H9 (cell line): ENCODE results near the gene RALGDS. TPM values are rescaled to one million over a fixed set of nuclear protein-coding genes. Genes with fewer than 3 reads are reported as not detected.

Experiments
- DNase-seq: peaks from one replicate; pipeline ENCODE4 v3.0.0-alpha.2; 2017
- H2AFZ ChIP-seq: one replicate; pipeline ENCODE4 v1.6.1; 2013; ENCODE audit warnings: mild to moderate bottlenecking, low read length, control low read depth, moderate library complexity
- H2AK5ac ChIP-seq: 2 replicates; pipeline ENCODE4 v1.6.1; 2013; ENCODE audit warnings: low read length, control low read depth, mixed read lengths; ENCODE audit not compliant: insufficient read length
- H2BK120ac ChIP-seq: one replicate; pipeline ENCODE4 v1.6.1; 2013; ENCODE audit warnings: low read depth, mild to moderate bottlenecking, low read length, control low read depth, inconsistent platforms; ENCODE audit not compliant: poor library complexity, severe bottlenecking
- H2BK12ac ChIP-seq: 2 replicates; pipeline ENCODE4 v1.6.1; 2013; ENCODE audit warnings: low read length, control low read depth, mixed read lengths, low read depth; ENCODE audit not compliant: insufficient read length
- H2BK15ac ChIP-seq: 2 replicates; pipeline ENCODE4 v1.6.1; 2013; ENCODE audit warnings: low read depth, low read length, control low read depth
- H2BK20ac ChIP-seq: one replicate; pipeline ENCODE4 v1.6.1; 2013; ENCODE audit warnings: low read depth, mild to moderate bottlenecking, low read length, control low read depth, inconsistent platforms; ENCODE audit not compliant: poor library complexity, severe bottlenecking
- H2BK5ac ChIP-seq: 2 replicates; pipeline ENCODE4 v1.6.1; 2013; ENCODE audit warnings: low read length, control low read depth, mixed read lengths; ENCODE audit not compliant: insufficient read length
- H3K14ac ChIP-seq: 2 replicates; pipeline ENCODE4 v1.6.1; 2013; ENCODE audit warnings: low read length, control low read depth; ENCODE audit not compliant: insufficient read depth
- H3K18ac ChIP-seq: 2 replicates; pipeline ENCODE4 v1.6.1; 2013; ENCODE audit warnings: low read depth, mild to moderate bottlenecking, mixed read lengths, low read length, control low read depth; ENCODE audit not compliant: insufficient read length
- H3K23ac ChIP-seq: 2 replicates; pipeline ENCODE4 v1.6.1; 2013; ENCODE audit warnings: low read length, control low read depth, mixed read lengths, low read depth; ENCODE audit not compliant: insufficient read length
- H3K23me2 ChIP-seq: 2 replicates; pipeline ENCODE4 v1.6.1; 2013; ENCODE audit warnings: low read depth, mild to moderate bottlenecking, mixed read lengths, low read length, control low read depth; ENCODE audit not compliant: insufficient read length, poor library complexity, severe bottlenecking
- H3K27ac ChIP-seq: 2 replicates; pipeline ENCODE4 v1.5.1; 2013; ENCODE audit warnings: low read length, control low read depth, mixed read lengths, low read depth; ENCODE audit not compliant: insufficient read length
- H3K27me3 ChIP-seq: 2 replicates; pipeline ENCODE4 v1.6.1; 2013; ENCODE audit warnings: low read length, control low read depth, inconsistent platforms; ENCODE audit not compliant: insufficient read depth
- H3K4ac ChIP-seq: 2 replicates; pipeline ENCODE4 v1.6.1; 2013; ENCODE audit warnings: low read depth, mild to moderate bottlenecking, control low read depth, inconsistent platforms, low read length, moderate library complexity
- H3K4me1 ChIP-seq: 2 replicates; pipeline ENCODE4 v1.6.1; 2013; ENCODE audit warnings: low read length, control low read depth, inconsistent platforms; ENCODE audit not compliant: insufficient read depth
- H3K4me2 ChIP-seq: 2 replicates; pipeline ENCODE4 v1.6.1; 2013; ENCODE audit warnings: low read length, control low read depth, mixed read lengths; ENCODE audit not compliant: insufficient read length, insufficient read depth
- H3K56ac ChIP-seq: 2 replicates; pipeline ENCODE4 v1.6.1; 2013; ENCODE audit warnings: low read depth, mild to moderate bottlenecking, mixed read lengths, low read length, control low read depth; ENCODE audit not compliant: insufficient read length
- H3K79me1 ChIP-seq: 2 replicates; pipeline ENCODE4 v1.6.1; 2013; ENCODE audit warnings: low read depth, mild to moderate bottlenecking, moderate library complexity, low read length, control low read depth, inconsistent platforms; ENCODE audit not compliant: insufficient read depth, poor library complexity, severe bottlenecking
- H3K79me2 ChIP-seq: 2 replicates; pipeline ENCODE4 v1.6.1; 2013; ENCODE audit warnings: low read length, control low read depth, inconsistent platforms; ENCODE audit not compliant: insufficient read depth
- H3K9ac ChIP-seq: 2 replicates; pipeline ENCODE4 v1.6.1; 2013; ENCODE audit warnings: low read length, control low read depth, mixed read lengths; ENCODE audit not compliant: insufficient read length; ENCODE audit errors: extremely low read depth
- H3K9me3 ChIP-seq: one replicate; pipeline ENCODE4 v1.6.1; 2013; ENCODE audit warnings: low read depth, low read length, inconsistent platforms; ENCODE audit not compliant: control insufficient read depth
- H3T11ph ChIP-seq: one replicate; pipeline ENCODE4 v1.6.1; 2013; ENCODE audit warnings: mild to moderate bottlenecking, low read length, control low read depth, inconsistent platforms
- H4K20me1 ChIP-seq: one replicate; pipeline ENCODE4 v1.6.1; 2013; ENCODE audit not compliant: control insufficient read depth, insufficient read length, insufficient read depth
- H4K5ac ChIP-seq: 2 replicates; pipeline ENCODE4 v1.6.1; 2013; ENCODE audit warnings: low read depth, mild to moderate bottlenecking, mixed read lengths, low read length, control low read depth; ENCODE audit not compliant: insufficient read length
- H4K8ac ChIP-seq: replicated peaks from 2 replicates; pipeline ENCODE4 v1.6.1; 2013; ENCODE audit warnings: low read length, control low read depth, mixed read lengths, low read depth; ENCODE audit not compliant: insufficient read length
- H4K91ac ChIP-seq: 2 replicates; pipeline ENCODE4 v1.6.1; 2013; ENCODE audit warnings: low read depth, mild to moderate bottlenecking, moderate library complexity, mixed read lengths, low read length, control low read depth; ENCODE audit not compliant: insufficient read length
- H3K27ac Mint-ChIP-seq, 3 experiments: 2 replicates in 2 of 3; 3 replicates in 1 of 3; pipeline ENCODE4 v1.8.0; 2020 to 2021; ENCODE audit warnings: mixed read lengths in 3 of 3, mild to moderate bottlenecking in 1 of 3, moderate library complexity in 1 of 3
- H3K27me3 Mint-ChIP-seq: 2 replicates; pipeline ENCODE4 v1.8.0; 2021; ENCODE audit warnings: low read depth, mild to moderate bottlenecking, moderate library complexity, mixed read lengths
- H3K36me3 Mint-ChIP-seq, 3 experiments: 2 replicates in 2 of 3; 3 replicates in 1 of 3; pipeline ENCODE4 v1.8.0; 2020 to 2021; ENCODE audit warnings: low read depth in 3 of 3, mixed read lengths in 3 of 3; ENCODE audit not compliant: insufficient read depth in 1 of 3
- H3K4me1 Mint-ChIP-seq, 2 experiments: 2 replicates each; pipeline ENCODE4 v1.8.0; 2020; ENCODE audit warnings: mixed read lengths in 2 of 2
- H3K4me3 Mint-ChIP-seq, 2 experiments: 2 replicates in 1 of 2; 3 replicates in 1 of 2; pipeline ENCODE4 v1.8.0; 2020 to 2021; ENCODE audit warnings: mild to moderate bottlenecking in 2 of 2, mixed read lengths in 2 of 2, moderate library complexity in 1 of 2
- H3K9me3 Mint-ChIP-seq, 2 experiments: 2 replicates in 1 of 2; 3 replicates in 1 of 2; pipeline ENCODE4 v1.8.0; 2020; ENCODE audit warnings: mild to moderate bottlenecking in 2 of 2, mixed read lengths in 2 of 2, moderate library complexity in 1 of 2
- CTCF ChIP-seq: fragments of 200-600 bp; sonication (generic); conservative IDR thresholded peaks from 3 replicates; pipeline ENCODE4 v1.8.0; 2021; ENCODE audit warnings: antibody characterized with exemption, mild to moderate bottlenecking
- WGBS: extraction: QIAGEN DNeasy Blood & Tissue Kit; methylation state at CpG from one replicate; pipeline ENCODE4 v1.1.7; 2013; ENCODE audit warnings: missing lambda C conversion rate, low lambda C conversion rate, mixed read lengths; ENCODE audit not compliant: insufficient read length; ENCODE audit errors: extremely low coverage; 5-methylcytosine and 5-hydroxymethylcytosine counted together
- total RNA-seq: library from RNA; stranded (reverse); gene quantifications from 2 replicates; pipeline ENCODE4 v1.2.1, GENCODE V29; 2021

Gene RALGDS
- total RNA-seq, 1 experiment from 2014 or later: 21.3 TPM

GRCh38 chr9:133122935-133123611 is 2.0 kb upstream of the RALGDS start:
- H3K56ac ChIP-seq: no peak overlapping the region
- peaks cover 3% of the 10 kb centered on the region; the same call in 1 of the 2 replicates for H3K4me1 ChIP-seq
- H3K79me2 ChIP-seq: no peaks in the 10 kb centered on the region
- no peak overlapping the region for H2AK5ac ChIP-seq
- H3K9me3 ChIP-seq: no peaks in the 10 kb centered on the region
- no peak overlapping the region for H3T11ph ChIP-seq
- no peak overlapping the region for H3K18ac ChIP-seq
- H2BK120ac ChIP-seq: no peak overlapping the region
- no peak overlapping the region for H4K8ac ChIP-seq
- no peak overlapping the region for H2BK12ac ChIP-seq
- no peak overlapping the region for H3K4me2 ChIP-seq
- peaks cover 56% of the 10 kb centered on the region for H3K27me3 Mint-ChIP-seq
- H3K27ac ChIP-seq: no peak overlapping the region
- H3K36me3 Mint-ChIP-seq: no peaks in the 10 kb centered on the region
- H2BK20ac ChIP-seq: no peak overlapping the region
- no peak for TF ChIP-seq CTCF
- no peak overlapping the region for H3K4ac ChIP-seq
- H2BK5ac ChIP-seq: no peak overlapping the region
- peaks cover 6% of the 10 kb centered on the region; the same call in 1 of the 2 replicates for H3K27me3 ChIP-seq
- H3K23ac ChIP-seq: no peak overlapping the region
- H4K20me1 ChIP-seq: peaks cover 4% of the 10 kb centered on the region
- H4K5ac ChIP-seq: no peak overlapping the region
- no CpG with 5 or more reads among the region's 19 CpGs for WGBS
- DNase-seq: no peak
- H4K91ac ChIP-seq: no peak overlapping the region
- no peaks in the 10 kb centered on the region for H3K9me3 Mint-ChIP-seq
- H3K23me2 ChIP-seq: peaks cover 9% of the 10 kb centered on the region
- no peak overlapping the region for H2AFZ ChIP-seq
- H3K4me1 Mint-ChIP-seq: peaks cover 9 to 26% of the 10 kb centered on the region in 2 experiments
- no peak overlapping the region for H2BK15ac ChIP-seq
- H3K4me3 Mint-ChIP-seq: no peak overlapping the region; a peak in 1 of 5 replicates
- peak overlapping the region in 1 of 3 experiments; percentile 15; a peak in 1 of 7 replicates for H3K27ac Mint-ChIP-seq
- H3K79me1 ChIP-seq: no peaks in the 10 kb centered on the region
- no peak overlapping the region for H3K14ac ChIP-seq
- H3K9ac ChIP-seq: no peak overlapping the region
